ENCODE measurements around the gene TLX1. TPM values are rescaled to one million over a fixed set of nuclear protein-coding genes. Genes with fewer than 3 reads are reported as not detected.

Gene TLX1
- total RNA-seq, 2 experiments from 2014 or later, result not detected

DNA sequence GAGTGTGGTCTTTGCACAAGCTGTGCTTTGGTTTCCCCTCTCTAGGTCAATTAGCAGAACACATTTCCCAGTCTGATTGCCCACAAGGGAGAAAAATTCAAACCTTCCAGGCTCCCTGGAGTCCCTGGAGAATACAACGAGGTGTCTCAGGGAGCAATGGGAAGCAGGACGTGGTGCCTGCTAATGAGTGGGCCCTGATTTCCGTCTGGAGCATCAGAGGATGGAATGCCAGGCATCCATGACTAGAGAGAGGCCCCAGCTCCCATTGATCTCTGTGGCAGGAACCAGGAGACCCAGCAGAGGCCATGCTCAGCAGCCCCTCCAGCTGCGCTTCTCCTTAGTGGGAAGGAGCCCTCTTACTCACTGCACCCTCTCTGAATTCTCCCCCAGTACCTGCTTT lies 33.2 kb upstream of the TLX1 start:
- peaks cover 71% of the 10 kb centered on the region for H3K27me3 Mint-ChIP-seq
- H3K27ac Mint-ChIP-seq, result no peak overlapping the region
- no peak overlapping the region for H3K4me3 Mint-ChIP-seq
- DNase-seq, result no peak
- TF ChIP-seq, protein P1, sequence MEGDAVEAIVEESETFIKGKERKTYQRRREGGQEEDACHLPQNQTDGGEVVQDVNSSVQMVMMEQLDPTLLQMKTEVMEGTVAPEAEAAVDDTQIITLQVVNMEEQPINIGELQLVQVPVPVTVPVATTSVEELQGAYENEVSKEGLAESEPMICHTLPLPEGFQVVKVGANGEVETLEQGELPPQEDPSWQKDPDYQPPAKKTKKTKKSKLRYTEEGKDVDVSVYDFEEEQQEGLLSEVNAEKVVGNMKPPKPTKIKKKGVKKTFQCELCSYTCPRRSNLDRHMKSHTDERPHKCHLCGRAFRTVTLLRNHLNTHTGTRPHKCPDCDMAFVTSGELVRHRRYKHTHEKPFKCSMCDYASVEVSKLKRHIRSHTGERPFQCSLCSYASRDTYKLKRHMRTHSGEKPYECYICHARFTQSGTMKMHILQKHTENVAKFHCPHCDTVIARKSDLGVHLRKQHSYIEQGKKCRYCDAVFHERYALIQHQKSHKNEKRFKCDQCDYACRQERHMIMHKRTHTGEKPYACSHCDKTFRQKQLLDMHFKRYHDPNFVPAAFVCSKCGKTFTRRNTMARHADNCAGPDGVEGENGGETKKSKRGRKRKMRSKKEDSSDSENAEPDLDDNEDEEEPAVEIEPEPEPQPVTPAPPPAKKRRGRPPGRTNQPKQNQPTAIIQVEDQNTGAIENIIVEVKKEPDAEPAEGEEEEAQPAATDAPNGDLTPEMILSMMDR (IDR thresholded peaks at IDR 0.05), result no peak
- Histone ChIP-seq H3K4me1 (ENCODE audit: insufficient read depth, low read length) (peaks cover 6% of the 10 kb centered on the region), H3K27ac (ENCODE audit: low read depth in 1 of 2, low read length in 2 of 2) (no peak overlapping the region), H3K36me3 (ENCODE audit: insufficient read depth, low read length) (no peaks in the 10 kb centered on the region), H3K4me3 (ENCODE audit: low read length) (no peak overlapping the region), H3K27me3 (ENCODE audit: control insufficient read depth in 1 of 2, insufficient read depth in 2 of 2, low read length in 2 of 2) (peaks cover 25 to 32% of the 10 kb centered on the region in 2 experiments), H3K9me3 (ENCODE audit: control insufficient read depth in 1 of 2, insufficient read depth in 1 of 2, low read length in 2 of 2) (peaks cover 0 to 8% of the 10 kb centered on the region in 2 experiments)
- POLR2A ChIA-PET, result interaction anchor here (1.2 kb wide), 1 partner anchor 44 kb away, joined by 3 read pairs; no protein-coding TSS in a partner anchor
- no peaks in the 10 kb centered on the region for H3K9me3 Mint-ChIP-seq
- CTCF ChIA-PET, result interaction anchor here (11.2 kb wide), 1 partner anchor 44 kb away, joined by 151 read pairs; no protein-coding TSS in a partner anchor
- no peaks in the 10 kb centered on the region for H3K36me3 Mint-ChIP-seq (ENCODE audit: low read depth)
- H3K4me1 Mint-ChIP-seq (ENCODE audit: low read depth), result no peaks in the 10 kb centered on the region
- intact Hi-C loops (cut with DNase I, micrococcal nuclease), result no loop called here
- no peak for ATAC-seq (ENCODE audit: poor library complexity)

DNA sequence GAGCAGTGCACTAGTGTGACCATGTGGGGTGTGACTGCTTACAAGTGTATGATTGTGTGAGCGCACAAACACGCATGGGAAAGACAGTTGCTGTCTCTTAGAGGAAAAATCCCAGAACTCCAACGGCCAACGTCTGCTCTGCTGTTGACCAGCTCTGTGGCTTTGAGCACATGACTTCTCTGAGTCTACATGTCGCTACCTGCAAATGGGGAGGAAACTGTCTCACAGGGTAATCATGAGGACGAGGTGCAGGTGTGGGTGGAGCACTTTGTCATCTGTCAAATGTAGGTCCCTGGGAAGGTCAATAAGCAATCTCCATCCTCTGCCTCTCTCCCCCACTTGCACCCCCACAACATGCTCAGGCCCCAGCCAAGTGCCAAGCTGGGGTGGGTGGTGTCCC lies 31.2 kb upstream of the TLX1 start:
- no peaks in the 10 kb centered on the region for H3K36me3 Mint-ChIP-seq (ENCODE audit: low read depth)
- no peaks in the 10 kb centered on the region for H3K4me1 Mint-ChIP-seq (ENCODE audit: low read depth)
- no peak overlapping the region for H3K4me3 ChIP-seq (ENCODE audit: low read length)
- no peak for DNase-seq
- H3K9me3 Mint-ChIP-seq, result no peaks in the 10 kb centered on the region
- H3K9me3 ChIP-seq (ENCODE audit: control insufficient read depth in 1 of 2, insufficient read depth in 1 of 2, low read length in 2 of 2), result no peaks in the 10 kb centered on the region
- ChIA-PET CTCF (interaction anchor here (11.2 kb wide), 1 partner anchor 42 kb away, joined by 151 read pairs; no protein-coding TSS in a partner anchor), POLR2A (no interaction called here)
- H3K27ac Mint-ChIP-seq, result no peak overlapping the region
- intact Hi-C loops (cut with DNase I, micrococcal nuclease), result no loop called here
- H3K27me3 ChIP-seq (ENCODE audit: control insufficient read depth in 1 of 2, insufficient read depth in 2 of 2, low read length in 2 of 2), result peaks cover 21 to 35% of the 10 kb centered on the region in 2 experiments
- ATAC-seq (ENCODE audit: poor library complexity), result no peak
- TF ChIP-seq, protein P1 (IDR thresholded peaks at IDR 0.05), result no peak
- H3K36me3 ChIP-seq (ENCODE audit: insufficient read depth, low read length), result no peaks in the 10 kb centered on the region
- peaks cover 67% of the 10 kb centered on the region for H3K27me3 Mint-ChIP-seq
- H3K27ac ChIP-seq (ENCODE audit: low read depth in 1 of 2, low read length in 2 of 2), result no peak overlapping the region
- peaks cover 6% of the 10 kb centered on the region for H3K4me1 ChIP-seq (ENCODE audit: insufficient read depth, low read length)
- H3K4me3 Mint-ChIP-seq, result no peak overlapping the region

DNA sequence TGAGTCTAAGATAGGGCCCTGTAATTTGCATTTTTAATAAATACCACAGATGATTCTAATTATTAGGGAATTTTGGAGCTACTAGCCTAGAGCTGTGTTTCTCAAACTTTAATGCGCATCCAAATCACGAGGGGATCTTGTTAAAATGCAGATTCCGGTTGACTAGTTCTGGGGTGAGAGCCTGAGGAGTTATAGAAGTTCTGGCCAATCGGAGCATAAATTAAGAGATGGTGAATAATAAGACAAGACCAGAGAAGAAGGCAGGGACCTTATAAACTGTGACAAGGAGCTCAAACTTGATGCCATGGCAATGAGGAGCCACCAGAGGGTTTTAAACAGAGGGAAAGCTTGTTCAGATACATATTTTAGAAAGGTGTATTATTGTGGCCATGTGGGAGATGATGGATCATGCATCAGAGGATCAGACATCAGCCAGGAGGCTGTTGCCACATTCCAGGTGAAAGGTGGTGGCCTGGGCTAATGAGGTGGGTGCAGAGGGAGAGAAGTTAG lies 29.7 kb upstream of the TLX1 start:
- H3K4me3 Mint-ChIP-seq, result no peak overlapping the region
- POLR2A ChIA-PET, result no interaction called here
- H3K9me3 Mint-ChIP-seq, result no peaks in the 10 kb centered on the region
- Histone ChIP-seq H3K36me3 (ENCODE audit: insufficient read depth, low read length) (no peaks in the 10 kb centered on the region), H3K27me3 (ENCODE audit: control insufficient read depth in 1 of 2, insufficient read depth in 2 of 2, low read length in 2 of 2) (peaks cover 20 to 35% of the 10 kb centered on the region in 2 experiments), H3K4me3 (ENCODE audit: low read length) (no peak overlapping the region), H3K4me1 (ENCODE audit: insufficient read depth, low read length) (no peaks in the 10 kb centered on the region), H3K27ac (ENCODE audit: low read depth in 1 of 2, low read length in 2 of 2) (no peak overlapping the region), H3K9me3 (ENCODE audit: control insufficient read depth in 1 of 2, insufficient read depth in 1 of 2, low read length in 2 of 2) (no peaks in the 10 kb centered on the region)
- CTCF ChIA-PET, result interaction anchor here (0.8 to 11.2 kb wide), 2 partner anchors 22 to 40 kb away, joined by 3 to 151 read pairs; no protein-coding TSS in a partner anchor
- DNase-seq (no peak), ATAC-seq (ENCODE audit: poor library complexity) (no peak)
- intact Hi-C loops (cut with DNase I, micrococcal nuclease), result no loop called here
- no peaks in the 10 kb centered on the region for H3K4me1 Mint-ChIP-seq (ENCODE audit: low read depth)
- H3K27ac Mint-ChIP-seq, result no peak overlapping the region
- TF ChIP-seq, protein P1 (IDR thresholded peaks at IDR 0.05), result no peak
- H3K27me3 Mint-ChIP-seq, result peaks cover 56% of the 10 kb centered on the region
- H3K36me3 Mint-ChIP-seq (ENCODE audit: low read depth), result no peaks in the 10 kb centered on the region

Data from CD4-positive, alpha-beta T cell (primary cell).